ENCODE results near the gene TNFAIP1. TPM values are rescaled to one million over a fixed set of nuclear protein-coding genes. Genes with fewer than 3 reads are reported as not detected.

Gene TNFAIP1
- total RNA-seq, 2 donors from 2014 or later, result 29.6 to 39.8 TPM

DNA sequence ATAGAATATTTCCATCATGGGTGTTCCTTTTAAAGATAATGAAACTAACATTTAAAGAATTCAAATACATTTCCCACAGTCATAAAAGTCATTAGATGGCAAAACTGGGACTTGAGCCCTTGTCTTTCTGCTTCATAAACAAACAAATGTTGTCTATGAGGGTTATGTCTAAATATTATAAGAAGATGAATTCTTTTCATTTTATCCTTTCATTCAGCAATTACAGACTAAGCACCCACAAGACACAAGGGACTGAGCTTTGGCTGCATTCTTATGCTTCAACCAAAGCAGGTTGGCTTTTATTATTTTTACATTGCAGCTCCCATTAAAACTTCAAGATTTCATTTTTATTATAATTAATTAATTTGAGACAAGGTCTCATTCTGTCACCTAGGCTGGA lies 50.8 kb downstream of the TNFAIP1 start:
- no peak for DNase-seq
- intact Hi-C loops (cut with DNase I), result no loop called here
- TF ChIP-seq, protein P1, sequence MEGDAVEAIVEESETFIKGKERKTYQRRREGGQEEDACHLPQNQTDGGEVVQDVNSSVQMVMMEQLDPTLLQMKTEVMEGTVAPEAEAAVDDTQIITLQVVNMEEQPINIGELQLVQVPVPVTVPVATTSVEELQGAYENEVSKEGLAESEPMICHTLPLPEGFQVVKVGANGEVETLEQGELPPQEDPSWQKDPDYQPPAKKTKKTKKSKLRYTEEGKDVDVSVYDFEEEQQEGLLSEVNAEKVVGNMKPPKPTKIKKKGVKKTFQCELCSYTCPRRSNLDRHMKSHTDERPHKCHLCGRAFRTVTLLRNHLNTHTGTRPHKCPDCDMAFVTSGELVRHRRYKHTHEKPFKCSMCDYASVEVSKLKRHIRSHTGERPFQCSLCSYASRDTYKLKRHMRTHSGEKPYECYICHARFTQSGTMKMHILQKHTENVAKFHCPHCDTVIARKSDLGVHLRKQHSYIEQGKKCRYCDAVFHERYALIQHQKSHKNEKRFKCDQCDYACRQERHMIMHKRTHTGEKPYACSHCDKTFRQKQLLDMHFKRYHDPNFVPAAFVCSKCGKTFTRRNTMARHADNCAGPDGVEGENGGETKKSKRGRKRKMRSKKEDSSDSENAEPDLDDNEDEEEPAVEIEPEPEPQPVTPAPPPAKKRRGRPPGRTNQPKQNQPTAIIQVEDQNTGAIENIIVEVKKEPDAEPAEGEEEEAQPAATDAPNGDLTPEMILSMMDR (IDR thresholded peaks at IDR 0.05), result no peak
- Histone ChIP-seq H3K27ac (no peak overlapping the region), H3K36me3 (no peaks in the 10 kb centered on the region), H3K27me3 (peaks cover 2% of the 10 kb centered on the region), H3K4me3 (no peak overlapping the region), H3K9me3 (no peaks in the 10 kb centered on the region), H3K9ac (ENCODE audit: low read depth in 2 of 2, low read length in 2 of 2) (no peak overlapping the region), H3K4me1 (no peaks in the 10 kb centered on the region)

DNA sequence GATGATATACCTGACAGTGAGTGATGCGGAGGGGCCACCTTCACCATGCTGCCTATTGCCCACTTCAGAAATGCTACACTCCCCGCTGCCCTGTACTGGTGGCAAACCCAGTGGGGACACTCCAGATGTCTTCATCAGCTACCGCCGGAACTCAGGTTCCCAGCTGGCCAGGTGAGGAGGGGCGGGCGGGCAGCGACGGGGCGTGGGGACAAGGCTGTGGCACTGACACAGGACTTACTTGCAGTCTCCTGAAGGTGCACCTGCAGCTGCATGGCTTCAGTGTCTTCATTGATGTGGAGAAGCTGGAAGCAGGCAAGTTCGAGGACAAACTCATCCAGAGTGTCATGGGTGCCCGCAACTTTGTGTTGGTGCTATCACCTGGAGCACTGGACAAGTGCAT lies 52.5 kb downstream of the TNFAIP1 start:
- DNase-seq, result no peak
- Histone ChIP-seq H3K27ac (no peak overlapping the region), H3K9me3 (no peaks in the 10 kb centered on the region), H3K4me3 (no peak overlapping the region), H3K36me3 (no peaks in the 10 kb centered on the region), H3K27me3 (no peaks in the 10 kb centered on the region), H3K9ac (ENCODE audit: low read depth in 2 of 2, low read length in 2 of 2) (no peak overlapping the region), H3K4me1 (no peaks in the 10 kb centered on the region)
- intact Hi-C loops (cut with DNase I), result no loop called here
- TF ChIP-seq, protein P1 (IDR thresholded peaks at IDR 0.05), result no peak

DNA sequence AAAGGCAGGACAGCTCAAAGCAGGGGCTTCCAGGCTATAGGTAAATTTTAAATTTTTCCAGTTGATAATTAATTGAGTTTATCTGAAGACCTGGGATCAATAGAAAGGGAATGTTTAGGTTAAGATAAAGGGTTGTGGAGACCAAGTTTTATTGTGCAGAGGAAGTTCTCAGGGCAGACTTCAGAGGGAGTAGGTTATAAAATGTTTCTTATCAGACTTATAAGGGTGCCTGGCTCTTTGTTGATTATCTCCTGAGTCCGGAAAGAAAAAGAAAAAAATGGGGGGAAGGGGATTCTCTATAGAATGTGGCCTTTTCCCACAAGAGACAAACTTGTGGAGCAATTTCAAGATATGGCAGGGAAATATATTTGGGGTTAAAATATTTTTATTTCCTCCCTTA lies 54.6 kb downstream of the TNFAIP1 start:
- no peak for DNase-seq
- Histone ChIP-seq H3K27ac (no peak overlapping the region), H3K27me3 (no peaks in the 10 kb centered on the region), H3K36me3 (no peaks in the 10 kb centered on the region), H3K4me1 (no peaks in the 10 kb centered on the region), H3K9me3 (no peaks in the 10 kb centered on the region), H3K4me3 (no peak overlapping the region), H3K9ac (ENCODE audit: low read depth in 2 of 2, low read length in 2 of 2) (no peak overlapping the region)
- intact Hi-C loops (cut with DNase I), result no loop called here
- TF ChIP-seq, protein P1 (IDR thresholded peaks at IDR 0.05), result no peak

DNA sequence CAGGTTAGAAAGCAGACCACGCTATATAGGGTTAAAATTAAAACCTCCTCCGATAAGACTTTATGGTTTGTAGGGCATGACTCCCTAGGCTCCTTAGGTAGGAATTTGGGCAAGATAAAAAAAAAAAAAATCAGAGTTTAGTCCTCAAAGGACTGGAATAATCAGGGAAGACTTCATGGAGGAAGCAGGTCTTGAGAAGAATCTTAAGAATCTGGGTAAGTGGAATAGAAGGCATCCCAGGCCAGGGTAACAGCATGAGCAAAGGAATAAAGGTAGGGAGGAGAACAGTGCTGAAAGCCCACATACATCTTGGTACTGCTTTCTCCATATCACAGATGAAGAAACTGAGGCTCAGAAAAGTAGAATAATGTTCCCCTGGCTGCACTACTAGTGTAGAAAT lies 55.0 kb downstream of the TNFAIP1 start:
- Histone ChIP-seq H3K4me3 (no peak overlapping the region), H3K27ac (no peak overlapping the region), H3K36me3 (no peaks in the 10 kb centered on the region), H3K9me3 (no peaks in the 10 kb centered on the region), H3K27me3 (no peaks in the 10 kb centered on the region), H3K9ac (ENCODE audit: low read depth in 2 of 2, low read length in 2 of 2) (no peak overlapping the region), H3K4me1 (no peaks in the 10 kb centered on the region)
- no peak for DNase-seq
- TF ChIP-seq, protein P1 (IDR thresholded peaks at IDR 0.05), result no peak
- intact Hi-C loops (cut with DNase I), result no loop called here

DNA sequence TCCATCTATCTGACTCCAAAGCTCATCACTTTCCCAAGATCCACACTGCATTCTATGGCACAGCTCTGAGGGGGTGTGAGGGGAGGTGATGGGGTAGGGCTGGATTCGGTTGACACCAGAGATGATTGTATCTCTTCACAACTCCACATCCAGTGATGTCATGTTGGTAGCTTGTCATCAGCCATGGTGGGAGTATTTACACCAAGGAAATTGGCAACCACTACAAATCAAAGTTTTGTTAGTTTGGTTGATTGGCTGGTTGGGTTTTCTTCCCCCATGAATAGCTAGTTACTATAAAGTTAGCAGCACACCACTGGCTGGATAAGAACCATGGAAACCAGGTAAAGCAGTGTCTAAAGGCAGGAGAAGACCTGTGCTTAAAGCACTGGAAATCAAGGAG lies 55.4 kb downstream of the TNFAIP1 start:
- Histone ChIP-seq H3K9ac (ENCODE audit: low read depth in 2 of 2, low read length in 2 of 2) (no peak overlapping the region), H3K9me3 (no peaks in the 10 kb centered on the region), H3K27ac (no peak overlapping the region), H3K27me3 (no peaks in the 10 kb centered on the region), H3K4me3 (no peak overlapping the region), H3K36me3 (no peaks in the 10 kb centered on the region), H3K4me1 (no peaks in the 10 kb centered on the region)
- TF ChIP-seq, protein P1 (IDR thresholded peaks at IDR 0.05), result no peak
- DNase-seq, result no peak
- intact Hi-C loops (cut with DNase I), result no loop called here

DNA sequence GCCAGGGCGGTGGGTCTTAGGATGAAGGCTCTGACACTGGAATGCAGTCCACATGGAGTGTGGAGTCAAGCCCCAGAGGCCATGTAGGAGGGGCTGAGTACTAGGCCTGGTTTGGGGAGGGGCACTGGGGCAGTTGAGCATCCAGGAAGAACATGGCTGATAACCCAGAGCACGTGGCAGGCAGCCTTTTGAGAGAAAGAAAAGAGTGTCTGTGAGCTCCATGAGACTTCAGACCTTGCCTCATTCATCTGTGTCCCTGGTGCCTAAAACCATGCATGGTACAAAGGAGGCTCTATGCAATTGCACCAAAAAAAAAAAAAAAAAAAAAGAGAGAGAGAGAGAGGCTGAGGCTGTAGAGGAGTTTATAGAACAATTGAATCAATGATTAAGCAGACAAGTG lies 55.8 kb downstream of the TNFAIP1 start:
- no peak for DNase-seq
- no peak overlapping the region for H3K27ac ChIP-seq
- no peaks in the 10 kb centered on the region for H3K4me1 ChIP-seq
- H3K4me3 ChIP-seq, result no peak overlapping the region
- TF ChIP-seq, protein P1 (IDR thresholded peaks at IDR 0.05), result no peak
- intact Hi-C loops (cut with DNase I), result no loop called here
- no peak overlapping the region for H3K9ac ChIP-seq (ENCODE audit: low read depth in 2 of 2, low read length in 2 of 2)
- no peaks in the 10 kb centered on the region for H3K36me3 ChIP-seq
- H3K27me3 ChIP-seq, result no peaks in the 10 kb centered on the region
- H3K9me3 ChIP-seq, result no peaks in the 10 kb centered on the region

Measured in colonic mucosa (tissue), 4 donors.